ENCODE data around the gene GPR31.
"Not testable (repeated sequence)": the region's sequence is repeated elsewhere in the genome, so short reads cannot be mapped to it uniquely, and the experiment has no call there.

Gene GPR31

GRCh38 chr6:167157863-167158262 is at the start of gene GPR31:
Gene GPR31 (minus strand): TSS chr6:167157980. CDS start chr6:167157831, 149 bp downstream.
- no peak for TF ChIP-seq CTCF (IDR thresholded peaks at IDR 0.05; ENCODE audit: low read depth, low read length)
- DNase-seq (ENCODE audit: low read depth, low spot score) = no peak
- in situ Hi-C loops (cut with HindIII; ENCODE audit: low sequenced_read_pairs) = no loop called here
- H3K4me3 ChIP-seq (ENCODE audit: low read depth, low read length) = no peak within 1 kb of the TSS

GRCh38 chr6:167207527-167207926 is 49.7 kb upstream of the GPR31 start:
- DNase-seq (ENCODE audit: low read depth, low spot score) = no peak
- in situ Hi-C loops (cut with HindIII; ENCODE audit: low sequenced_read_pairs) = no loop called here
- H3K4me3 ChIP-seq (ENCODE audit: low read depth, low read length) = no peak overlapping the region
- no peak for TF ChIP-seq CTCF (IDR thresholded peaks at IDR 0.05; ENCODE audit: low read depth, low read length)

GRCh38 chr6:167205316-167205715 is 47.5 kb upstream of the GPR31 start:
- DNase-seq (ENCODE audit: low read depth, low spot score); H3K4me3 ChIP-seq (ENCODE audit: low read depth, low read length); in situ Hi-C loops (cut with HindIII; ENCODE audit: low sequenced_read_pairs): not testable (repeated sequence)

- H3K4me3 ChIP-seq (ENCODE audit: low read depth, low read length); in situ Hi-C loops (cut with HindIII; ENCODE audit: low sequenced_read_pairs): not testable (repeated sequence)
- peak; percentile 73 for DNase-seq (ENCODE audit: low read depth, low spot score)
Measured at GRCh38 chr6:167204059-167204348, 46.2 kb upstream of the GPR31 start.

- in situ Hi-C loops (cut with HindIII; ENCODE audit: low sequenced_read_pairs); H3K4me3 ChIP-seq (ENCODE audit: low read depth, low read length): not testable (repeated sequence)
- DNase-seq (ENCODE audit: low read depth, low spot score) = peak; percentile 19
Measured at GRCh38 chr6:167203261-167204058, 45.7 kb upstream of the GPR31 start.

- DNase-seq (ENCODE audit: low read depth, low spot score); in situ Hi-C loops (cut with HindIII; ENCODE audit: low sequenced_read_pairs); H3K4me3 ChIP-seq (ENCODE audit: low read depth, low read length): not testable (repeated sequence)
Measured at GRCh38 chr6:167202613-167203012, 44.8 kb upstream of the GPR31 start.

- DNase-seq (ENCODE audit: low read depth, low spot score) = no peak
- no peak for TF ChIP-seq CTCF (IDR thresholded peaks at IDR 0.05; ENCODE audit: low read depth, low read length)
- in situ Hi-C loops (cut with HindIII; ENCODE audit: low sequenced_read_pairs) = no loop called here
- H3K4me3 ChIP-seq (ENCODE audit: low read depth, low read length) = no peak overlapping the region
Measured at GRCh38 chr6:167200806-167201205, 43.0 kb upstream of the GPR31 start.

GRCh38 chr6:167195941-167196610 is 38.3 kb upstream of the GPR31 start:
- DNase-seq (ENCODE audit: low read depth, low spot score); in situ Hi-C loops (cut with HindIII; ENCODE audit: low sequenced_read_pairs); H3K4me3 ChIP-seq (ENCODE audit: low read depth, low read length): not testable (repeated sequence)

GRCh38 chr6:167193515-167194125 is 35.8 kb upstream of the GPR31 start:
- H3K4me3 ChIP-seq (ENCODE audit: low read depth, low read length); in situ Hi-C loops (cut with HindIII; ENCODE audit: low sequenced_read_pairs); DNase-seq (ENCODE audit: low read depth, low spot score): not testable (repeated sequence)

GRCh38 chr6:167191043-167191583 is 33.3 kb upstream of the GPR31 start:
- H3K4me3 ChIP-seq (ENCODE audit: low read depth, low read length); in situ Hi-C loops (cut with HindIII; ENCODE audit: low sequenced_read_pairs); DNase-seq (ENCODE audit: low read depth, low spot score): not testable (repeated sequence)

- DNase-seq (ENCODE audit: low read depth, low spot score); in situ Hi-C loops (cut with HindIII; ENCODE audit: low sequenced_read_pairs); H3K4me3 ChIP-seq (ENCODE audit: low read depth, low read length): not testable (repeated sequence)
Measured at GRCh38 chr6:167187275-167187674, 29.5 kb upstream of the GPR31 start.

- H3K4me3 ChIP-seq (ENCODE audit: low read depth, low read length); DNase-seq (ENCODE audit: low read depth, low spot score); in situ Hi-C loops (cut with HindIII; ENCODE audit: low sequenced_read_pairs): not testable (repeated sequence)
Measured at GRCh38 chr6:167185101-167185500, 27.3 kb upstream of the GPR31 start.

GRCh38 chr6:167182913-167183314 is 25.1 kb upstream of the GPR31 start:
- in situ Hi-C loops (cut with HindIII; ENCODE audit: low sequenced_read_pairs); DNase-seq (ENCODE audit: low read depth, low spot score): not testable (repeated sequence)

GRCh38 chr6:167181351-167181750 is 23.6 kb upstream of the GPR31 start:
- DNase-seq (ENCODE audit: low read depth, low spot score); H3K4me3 ChIP-seq (ENCODE audit: low read depth, low read length); in situ Hi-C loops (cut with HindIII; ENCODE audit: low sequenced_read_pairs): not testable (repeated sequence)

More at GRCh38 chr6:167182913-167183314, 25.1 kb upstream of the GPR31 start:
- not testable (repeated sequence) for H3K4me3 ChIP-seq (ENCODE audit: low read depth, low read length)
